Mesothelial cell of epicardium (in vitro differentiated cells): ENCODE measurements around the gene CCDC88B. TPM values are rescaled to one million over a fixed set of nuclear protein-coding genes. Genes with fewer than 3 reads are reported as not detected.

Experiments used
- DNase-seq, 2 experiments: peaks; one replicate each; pipeline ENCODE4 v3.0.0; 2021; ENCODE audit warnings: low spot score in 2 of 2; ENCODE audit not compliant: unreplicated experiment in 2 of 2
- H3K27ac Mint-ChIP-seq: 2 replicates; pipeline ENCODE4 v1.8.0; 2021; ENCODE audit warnings: mixed read lengths
- H3K27me3 Mint-ChIP-seq: 2 replicates; pipeline ENCODE4 v1.8.0; 2021; ENCODE audit warnings: low read depth, mixed read lengths
- H3K36me3 Mint-ChIP-seq: 2 replicates; pipeline ENCODE4 v1.8.0; 2021; ENCODE audit warnings: mixed read lengths
- H3K4me1 Mint-ChIP-seq: 2 replicates; pipeline ENCODE4 v1.8.0; 2021; ENCODE audit warnings: mixed read lengths
- H3K4me3 Mint-ChIP-seq: 2 replicates; pipeline ENCODE4 v1.8.0; 2021; ENCODE audit warnings: mild to moderate bottlenecking, moderate library complexity, mixed read lengths
- H3K9me3 Mint-ChIP-seq: 2 replicates; pipeline ENCODE4 v1.8.0; 2021; ENCODE audit warnings: mixed read lengths
- CTCF ChIP-seq: fragments of 200-600 bp; sonication (generic); IDR thresholded peaks from one replicate; pipeline ENCODE4 v1.5.0; 2021; ENCODE audit warnings: antibody characterized with exemption; ENCODE audit not compliant: unreplicated experiment
- total RNA-seq: library from RNA; stranded (reverse); gene quantifications from 3 replicates; pipeline ENCODE4 v1.2.1, GENCODE V29; 2021

Gene CCDC88B
- total RNA-seq, 1 donor from 2014 or later: 11.5 TPM

GRCh38 chr11:64357904-64358535, 18.0 kb downstream of the CCDC88B start:
- Mint-ChIP-seq H3K4me1 (peaks cover 26% of the 10 kb centered on the region), H3K36me3 (peaks cover 7% of the 10 kb centered on the region), H3K27me3 (no peaks in the 10 kb centered on the region), H3K27ac (peak overlapping the region; percentile 59), H3K9me3 (no peaks in the 10 kb centered on the region), H3K4me3 (peak overlapping the region; percentile 55)
- TF ChIP-seq CTCF: no peak
- no peak for DNase-seq

GRCh38 chr11:64358536-64358906, 18.5 kb downstream of the CCDC88B start:
- peaks cover 11% of the 10 kb centered on the region for H3K36me3 Mint-ChIP-seq

GRCh38 chr11:64358907-64359711, 19.1 kb downstream of the CCDC88B start, which contains the start of gene RPS6KA4:
RPS6KA4 (plus strand) TSS chr11:64359162; CDS start chr11:64359236, 74 bp downstream.
- H3K27ac Mint-ChIP-seq: peak within 1 kb of the TSS; percentile 78

More at GRCh38 chr11:64358536-64358906, 18.5 kb downstream of the CCDC88B start:
- Mint-ChIP-seq H3K9me3 (no peaks in the 10 kb centered on the region), H3K27me3 (no peaks in the 10 kb centered on the region), H3K4me1 (peaks cover 26% of the 10 kb centered on the region), H3K27ac (peak overlapping the region; percentile 59), H3K4me3 (peak overlapping the region; percentile 55)
- TF ChIP-seq CTCF: no peak
- DNase-seq: no peak

GRCh38 chr11:64359712-64360445, 19.9 kb downstream of the CCDC88B start:
- Mint-ChIP-seq H3K36me3 (peaks cover 19% of the 10 kb centered on the region), H3K4me1 (peaks cover 26% of the 10 kb centered on the region), H3K9me3 (no peaks in the 10 kb centered on the region), H3K27ac (peak overlapping the region; percentile 78), H3K27me3 (no peaks in the 10 kb centered on the region), H3K4me3 (peak overlapping the region; percentile 76)
- TF ChIP-seq CTCF: no peak
- no peak for DNase-seq

More at GRCh38 chr11:64358907-64359711, 19.1 kb downstream of the CCDC88B start, which contains the start of gene RPS6KA4:
- Mint-ChIP-seq H3K4me3 (peak within 1 kb of the TSS; percentile 76), H3K4me1 (peaks cover 26% of the 10 kb centered on the region), H3K9me3 (no peaks in the 10 kb centered on the region), H3K27me3 (no peaks in the 10 kb centered on the region), H3K36me3 (peaks cover 15% of the 10 kb centered on the region)
- DNase-seq: peak in 1 of 2 experiments; percentile 72
- no peak for TF ChIP-seq CTCF

GRCh38 chr11:64360448-64360921, 20.5 kb downstream of the CCDC88B start:
- TF ChIP-seq CTCF: no peak
- no peak for DNase-seq
- Mint-ChIP-seq H3K4me3 (peak overlapping the region; percentile 76), H3K4me1 (peaks cover 24% of the 10 kb centered on the region), H3K9me3 (no peaks in the 10 kb centered on the region), H3K27ac (no peak overlapping the region), H3K36me3 (peaks cover 22% of the 10 kb centered on the region), H3K27me3 (no peaks in the 10 kb centered on the region)
